Non-pigmented ciliary epithelial cell (primary cell): ENCODE results near the gene LGR6.
A peak's percentile ranks its signal among the peaks of the same experiment; 100 is the strongest.

Source experiments
- DNase-seq: peaks from one replicate; pipeline ENCODE4 v3.0.0-alpha.2; 2010; ENCODE audit warnings: low read depth

LGR6 gene

GRCh38 chr1:202220733-202221132, 27.1 kb downstream of the LGR6 start:
- no peak for DNase-seq

- no peak for DNase-seq
Observed at GRCh38 chr1:202221911-202222909, 28.6 kb downstream of the LGR6 start.

- no peak for DNase-seq
Observed at GRCh38 chr1:202223121-202223860, 29.7 kb downstream of the LGR6 start.

- DNase-seq = no peak
Observed at GRCh38 chr1:202224453-202224852, 30.9 kb downstream of the LGR6 start.

- DNase-seq = no peak
Observed at GRCh38 chr1:202225131-202225530, 31.5 kb downstream of the LGR6 start.

GRCh38 chr1:202227053-202227672, 33.6 kb downstream of the LGR6 start:
- DNase-seq = no peak

- no peak for DNase-seq
Observed at GRCh38 chr1:202227997-202228401, 34.4 kb downstream of the LGR6 start.

GRCh38 chr1:202228484-202229122, 35.0 kb downstream of the LGR6 start:
- DNase-seq = no peak

GRCh38 chr1:202229376-202229775, 35.8 kb downstream of the LGR6 start:
- no peak for DNase-seq

- no peak for DNase-seq
Observed at GRCh38 chr1:202230061-202230938, 36.7 kb downstream of the LGR6 start.

GRCh38 chr1:202230939-202231645, 37.5 kb downstream of the LGR6 start:
- DNase-seq = no peak

GRCh38 chr1:202233171-202233570, 39.6 kb downstream of the LGR6 start:
- DNase-seq = no peak

GRCh38 chr1:202233804-202234203, 40.2 kb downstream of the LGR6 start:
- DNase-seq = no peak

- no peak for DNase-seq
Observed at GRCh38 chr1:202234331-202235002, 40.9 kb downstream of the LGR6 start.

- no peak for DNase-seq
Observed at GRCh38 chr1:202235003-202235660, 41.5 kb downstream of the LGR6 start.

- DNase-seq = peak; percentile 91
Observed at GRCh38 chr1:202235856-202236837, 42.5 kb downstream of the LGR6 start.

- no peak for DNase-seq
Observed at GRCh38 chr1:202237052-202237451, 43.5 kb downstream of the LGR6 start.

GRCh38 chr1:202238914-202239313, 45.3 kb downstream of the LGR6 start:
- DNase-seq = no peak
